CD14-positive monocyte (primary cell): ENCODE results near the gene PTPRD. TPM values are rescaled to one million over a fixed set of nuclear protein-coding genes. Genes with fewer than 3 reads are reported as not detected.

Source experiments
- DNase-seq, 3 donors: peaks; one replicate each; pipeline ENCODE4 v3.0.0-alpha.2; 2011 to 2022
- H2AFZ ChIP-seq: 2 replicates; pipeline ENCODE4 v1.6.0; 2012; ENCODE audit warnings: mild to moderate bottlenecking, low read depth, low read length, inconsistent platforms; ENCODE audit not compliant: insufficient read depth, poor library complexity, severe bottlenecking
- H3K27ac ChIP-seq, 2 donors: 1 replicate in 1 of 2; 2 replicates in 1 of 2; pipeline ENCODE4 v1.5.1; 2012 to 2013; ENCODE audit warnings: low read length in 2 of 2, control low read depth in 1 of 2, inconsistent platforms in 1 of 2, low read depth in 1 of 2, mild to moderate bottlenecking in 1 of 2
- H3K27me3 ChIP-seq, 2 donors: one replicate each; pipeline versions ENCODE4 v1.6.0 to v1.6.1; 2011 to 2013; ENCODE audit warnings: low read length in 2 of 2; ENCODE audit not compliant: control insufficient read depth in 2 of 2, insufficient read depth in 2 of 2
- H3K36me3 ChIP-seq, 2 donors: replicated peaks in 1 of 2; 1 replicate in 1 of 2; 2 replicates in 1 of 2; pipeline versions ENCODE4 v1.5.1 to v1.6.1; 2012 to 2013; ENCODE audit warnings: low read length in 2 of 2, control low read depth in 1 of 2, inconsistent platforms in 1 of 2, mild to moderate bottlenecking in 1 of 2; ENCODE audit not compliant: insufficient read depth in 2 of 2, control insufficient read depth in 1 of 2
- H3K4me1 ChIP-seq, 2 donors: 1 replicate in 1 of 2; 2 replicates in 1 of 2; pipeline versions ENCODE4 v1.5.1 to v1.6.1; 2012 to 2013; ENCODE audit warnings: low read length in 2 of 2, control low read depth in 1 of 2, inconsistent platforms in 1 of 2, mild to moderate bottlenecking in 1 of 2, moderate library complexity in 1 of 2; ENCODE audit not compliant: insufficient read depth in 2 of 2, control insufficient read depth in 1 of 2
- H3K4me2 ChIP-seq: replicated peaks from 2 replicates; pipeline ENCODE3; 2012; ENCODE audit warnings: low read length, moderate library complexity, mild to moderate bottlenecking; ENCODE audit not compliant: poor library complexity, severe bottlenecking; ENCODE audit errors: extremely low read depth
- H3K4me3 ChIP-seq, 3 experiments: fragments of 200-600 bp in 1 of 3; sonication (generic) in 1 of 3; replicated peaks in 1 of 3; 1 replicate in 2 of 3; 2 replicates in 1 of 3; pipeline ENCODE4 v1.5.1; 2011 to 2013; ENCODE audit warnings: low read length in 3 of 3, mild to moderate bottlenecking in 3 of 3, control low read depth in 2 of 3, low read depth in 2 of 3, inconsistent platforms in 1 of 3, moderate library complexity in 1 of 3
- H3K79me2 ChIP-seq: 2 replicates; pipeline ENCODE4 v1.6.0; 2012; ENCODE audit warnings: mild to moderate bottlenecking, control low read depth, inconsistent platforms, low read length, moderate library complexity; ENCODE audit not compliant: insufficient read depth
- H3K9ac ChIP-seq: 2 replicates; pipeline ENCODE4 v1.6.0; 2017; ENCODE audit warnings: low read length, mild to moderate bottlenecking; ENCODE audit not compliant: insufficient read depth, poor library complexity, severe bottlenecking
- H3K9me3 ChIP-seq, 2 donors: replicated peaks in 1 of 2; 1 replicate in 1 of 2; 2 replicates in 1 of 2; pipeline versions ENCODE4 v1.5.1 to v1.6.1; 2012 to 2013; ENCODE audit warnings: low read length in 2 of 2, control low read depth in 1 of 2; ENCODE audit not compliant: control insufficient read depth in 1 of 2, insufficient read depth in 1 of 2
- H4K20me1 ChIP-seq: 2 replicates; pipeline ENCODE4 v1.6.0; 2012; ENCODE audit warnings: mild to moderate bottlenecking, low read length, control low read depth, moderate library complexity; ENCODE audit not compliant: insufficient read depth
- H3K27ac Mint-ChIP-seq, 7 donors: one replicate each; pipeline ENCODE4 v1.8.0; 2020; ENCODE audit warnings: mild to moderate bottlenecking in 7 of 7, mixed read lengths in 7 of 7, moderate library complexity in 6 of 7, inconsistent platforms in 2 of 7
- H3K27me3 Mint-ChIP-seq, 3 donors: one replicate each; pipeline ENCODE4 v1.8.0; 2021 to 2022; ENCODE audit warnings: low read depth in 3 of 3, mild to moderate bottlenecking in 3 of 3, mixed read lengths in 3 of 3, moderate library complexity in 3 of 3, inconsistent platforms in 1 of 3
- H3K36me3 Mint-ChIP-seq, 2 donors: one replicate each; pipeline ENCODE4 v1.8.0; 2020; ENCODE audit warnings: mixed read lengths in 2 of 2, inconsistent platforms in 1 of 2, mild to moderate bottlenecking in 1 of 2
- H3K4me1 Mint-ChIP-seq: one replicate; pipeline ENCODE4 v1.8.0; 2020; ENCODE audit warnings: mild to moderate bottlenecking, mixed read lengths
- H3K4me3 Mint-ChIP-seq, 2 donors: one replicate each; pipeline ENCODE4 v1.8.0; 2020; ENCODE audit warnings: mild to moderate bottlenecking in 2 of 2, mixed read lengths in 2 of 2, moderate library complexity in 1 of 2
- H3K9me3 Mint-ChIP-seq, 7 donors: one replicate each; pipeline ENCODE4 v1.8.0; 2020 to 2022; ENCODE audit warnings: mixed read lengths in 7 of 7, mild to moderate bottlenecking in 6 of 7, moderate library complexity in 6 of 7, inconsistent platforms in 2 of 7
- CTCF ChIP-seq: fragments of 200-600 bp; IDR thresholded peaks from one replicate; pipeline ENCODE4 v1.8.0; 2022; ENCODE audit warnings: antibody characterized with exemption, mild to moderate bottlenecking
- WGBS: methylation state at CpG from one replicate; pipeline ENCODE4 v1.1.5; 2013; ENCODE audit warnings: missing lambda C conversion rate; ENCODE audit not compliant: insufficient coverage; 5-methylcytosine and 5-hydroxymethylcytosine counted together
- intact Hi-C, 2 donors: fragments of 100-400 bp; cut with micrococcal nuclease; formaldehyde crosslinking; loops; one replicate each; pipeline versions ENCODE4 v1.15.0 to v1.15.1; 2023
- polyA plus RNA-seq, 3 donors: library from polyadenylated mRNA; depleted of rRNA in 1 of 3; unstranded in 2 of 3; stranded (reverse) in 1 of 3; fragments of 300-500 nt in 2 of 3; fragments of >200 nt in 1 of 3; fragmentation: Illumina TruSeq in 2 of 3; gene quantifications; 1 replicate in 2 of 3; 2 replicates in 1 of 3; pipeline ENCODE4 v1.2.3, GENCODE V29; 2012 to 2021

PTPRD gene
- polyA plus RNA-seq, 3 donors = not detected

GRCh38 chr9:8428389-8428788, 2184.4 kb downstream of the PTPRD start:
- no peaks in the 10 kb centered on the region for H4K20me1 ChIP-seq
- Mint-ChIP-seq H3K4me1 (no peaks in the 10 kb centered on the region), H3K27ac (no peak overlapping the region), H3K9me3 (peaks cover 0 to 3% (median 0%) of the 10 kb centered on the region in 7 donors), H3K27me3 (peaks cover 0 to 2% (median 0%) of the 10 kb centered on the region in 3 donors), H3K36me3 (no peaks in the 10 kb centered on the region), H3K4me3 (no peak overlapping the region)
- no peak overlapping the region for H3K9ac ChIP-seq
- H3K36me3 ChIP-seq = no peaks in the 10 kb centered on the region
- no peak overlapping the region for H3K4me2 ChIP-seq
- no peak overlapping the region for H3K27ac ChIP-seq
- no peaks in the 10 kb centered on the region for H3K27me3 ChIP-seq
- DNase-seq = no peak
- no peak for TF ChIP-seq CTCF
- intact Hi-C loops = no loop called here
- 80% methylated on average over 1 of the region's 3 CpGs for WGBS
- no peak overlapping the region for H3K4me3 ChIP-seq
- H2AFZ ChIP-seq = no peak overlapping the region
- no peaks in the 10 kb centered on the region for H3K79me2 ChIP-seq
- no peaks in the 10 kb centered on the region for H3K9me3 ChIP-seq
- no peaks in the 10 kb centered on the region for H3K4me1 ChIP-seq

- Mint-ChIP-seq H3K27ac (no peak overlapping the region), H3K4me1 (no peaks in the 10 kb centered on the region), H3K27me3 (peaks cover 0 to 2% (median 1%) of the 10 kb centered on the region in 3 donors), H3K4me3 (no peak overlapping the region), H3K36me3 (no peaks in the 10 kb centered on the region), H3K9me3 (peaks cover 0 to 3% (median 0%) of the 10 kb centered on the region in 7 donors)
- no peaks in the 10 kb centered on the region for H3K36me3 ChIP-seq
- H3K4me2 ChIP-seq = no peak overlapping the region
- no peak for TF ChIP-seq CTCF
- WGBS = 100% methylated on average over 1 of the region's 3 CpGs
- DNase-seq = no peak
- no peaks in the 10 kb centered on the region for H3K79me2 ChIP-seq
- no peaks in the 10 kb centered on the region for H3K27me3 ChIP-seq
- no peaks in the 10 kb centered on the region for H4K20me1 ChIP-seq
- no peak overlapping the region for H2AFZ ChIP-seq
- intact Hi-C loops = no loop called here
- H3K9ac ChIP-seq = no peak overlapping the region
- no peaks in the 10 kb centered on the region for H3K4me1 ChIP-seq
- no peak overlapping the region for H3K27ac ChIP-seq
- no peak overlapping the region for H3K4me3 ChIP-seq
- H3K9me3 ChIP-seq = no peaks in the 10 kb centered on the region
Observed at GRCh38 chr9:8424786-8425410, 2187.9 kb downstream of the PTPRD start.
